ENCODE measurements around the gene IL17RA. TPM values are rescaled to one million over a fixed set of nuclear protein-coding genes. Genes with fewer than 3 reads are reported as not detected.

Gene IL17RA
- total RNA-seq, 1 experiment from 2014 or later = 7.1 TPM

DNA sequence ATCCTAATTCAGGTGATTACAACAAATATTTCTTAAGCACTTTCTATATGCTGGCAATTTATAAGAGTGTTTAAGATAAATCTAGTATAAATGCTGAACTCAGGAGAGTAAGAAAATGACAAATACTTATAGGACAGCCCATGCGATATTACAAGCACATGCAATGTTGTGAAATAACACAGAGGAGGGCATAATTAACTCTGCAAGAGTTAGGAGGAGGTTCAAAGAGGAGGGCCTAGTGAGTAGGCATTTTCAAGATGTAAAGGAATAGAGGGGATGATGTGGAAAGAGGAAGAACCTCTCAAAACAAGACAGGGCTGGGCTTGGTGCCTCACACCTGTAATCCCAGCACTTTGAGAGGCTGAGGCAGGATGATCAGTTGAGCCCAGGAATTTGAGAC, 37.1 kb upstream of the IL17RA start:
- Histone ChIP-seq H3K79me2 (ENCODE audit: low read length) (no peaks in the 10 kb centered on the region), H3K4me2 (ENCODE audit: low read depth, low read length, poor library complexity, severe bottlenecking) (no peak overlapping the region), H2AFZ (ENCODE audit: low read length) (no peak overlapping the region), H3K9me3 (ENCODE audit: low read length) (no peaks in the 10 kb centered on the region), H3K9ac (ENCODE audit: low read length) (no peak overlapping the region), H3K4me1 (ENCODE audit: low read length) (peaks cover 55% of the 10 kb centered on the region), H3K27ac (ENCODE audit: low read length) (no peak overlapping the region), H4K20me1 (ENCODE audit: insufficient read depth, low read depth, low read length) (no peaks in the 10 kb centered on the region), H3K27me3 (ENCODE audit: low read length) (no peaks in the 10 kb centered on the region), H3K36me3 (ENCODE audit: insufficient read depth, low read length) (no peaks in the 10 kb centered on the region), H3K9me2 (replicated peaks; ENCODE audit: insufficient read depth, low read length) (no peaks in the 10 kb centered on the region), H3K4me3 (ENCODE audit: low read length) (no peak overlapping the region)
- DNase-seq = no peak

DNA sequence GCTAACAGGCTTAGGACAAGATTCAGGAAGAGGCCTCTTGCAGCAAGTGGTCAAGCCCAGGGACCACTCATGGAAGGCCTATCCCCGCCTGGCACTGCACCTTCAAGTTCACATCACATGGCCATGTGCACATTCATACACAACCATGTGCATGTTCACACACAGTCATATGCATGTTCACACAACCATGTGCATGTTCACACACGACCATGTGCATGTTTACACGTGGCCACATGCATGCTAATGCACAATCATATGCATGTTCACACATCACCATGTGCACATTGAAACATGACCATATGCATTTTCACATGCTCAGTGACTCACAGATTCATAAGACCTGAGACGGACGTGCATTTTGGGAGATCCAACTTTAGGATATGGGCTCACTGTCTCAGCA, 28.7 kb upstream of the IL17RA start:
- Histone ChIP-seq H3K79me2 (ENCODE audit: low read length) (no peaks in the 10 kb centered on the region), H3K36me3 (ENCODE audit: insufficient read depth, low read length) (no peaks in the 10 kb centered on the region), H4K20me1 (ENCODE audit: insufficient read depth, low read depth, low read length) (no peaks in the 10 kb centered on the region), H3K9me3 (ENCODE audit: low read length) (no peaks in the 10 kb centered on the region), H3K27me3 (ENCODE audit: low read length) (no peaks in the 10 kb centered on the region), H3K4me1 (ENCODE audit: low read length) (peaks cover 11% of the 10 kb centered on the region), H3K4me3 (ENCODE audit: low read length) (no peak overlapping the region), H3K27ac (ENCODE audit: low read length) (no peak overlapping the region), H3K9ac (ENCODE audit: low read length) (no peak overlapping the region), H3K9me2 (replicated peaks; ENCODE audit: insufficient read depth, low read length) (no peaks in the 10 kb centered on the region), H3K4me2 (ENCODE audit: low read depth, low read length, poor library complexity, severe bottlenecking) (no peak overlapping the region), H2AFZ (ENCODE audit: low read length) (no peak overlapping the region)
- no peak for DNase-seq

DNA sequence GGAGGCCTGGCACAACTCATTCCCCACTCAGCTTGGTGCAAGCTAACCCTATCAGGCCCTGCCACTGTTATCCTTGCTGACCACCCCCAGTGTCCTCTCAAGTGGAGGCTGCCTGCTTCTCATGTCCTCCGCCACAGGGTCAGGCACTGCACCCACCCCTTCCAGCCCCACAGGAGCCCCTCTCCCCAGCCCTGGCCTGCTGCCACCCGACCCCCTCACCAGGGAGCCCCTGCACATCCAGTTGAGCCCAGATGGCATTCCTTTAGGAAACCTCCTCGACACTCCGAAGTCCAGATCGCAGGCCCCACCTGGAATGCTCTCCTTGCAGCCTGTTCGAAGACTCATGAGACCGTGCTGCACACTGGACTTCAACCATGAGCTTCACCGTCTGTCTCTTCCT, 28.0 kb upstream of the IL17RA start:
- no peaks in the 10 kb centered on the region for H3K9me2 ChIP-seq (replicated peaks; ENCODE audit: insufficient read depth, low read length)
- H3K4me1 ChIP-seq (ENCODE audit: low read length) = peaks cover 7% of the 10 kb centered on the region
- no peak overlapping the region for H3K27ac ChIP-seq (ENCODE audit: low read length)
- no peak overlapping the region for H3K9ac ChIP-seq (ENCODE audit: low read length)
- no peak for DNase-seq
- H3K27me3 ChIP-seq (ENCODE audit: low read length) = no peaks in the 10 kb centered on the region
- no peak overlapping the region for H3K4me2 ChIP-seq (ENCODE audit: low read depth, low read length, poor library complexity, severe bottlenecking)
- H3K9me3 ChIP-seq (ENCODE audit: low read length) = no peaks in the 10 kb centered on the region
- H3K36me3 ChIP-seq (ENCODE audit: insufficient read depth, low read length) = no peaks in the 10 kb centered on the region
- H3K4me3 ChIP-seq (ENCODE audit: low read length) = no peak overlapping the region
- no peaks in the 10 kb centered on the region for H4K20me1 ChIP-seq (ENCODE audit: insufficient read depth, low read depth, low read length)
- H2AFZ ChIP-seq (ENCODE audit: low read length) = no peak overlapping the region
- H3K79me2 ChIP-seq (ENCODE audit: low read length) = no peaks in the 10 kb centered on the region

DNA sequence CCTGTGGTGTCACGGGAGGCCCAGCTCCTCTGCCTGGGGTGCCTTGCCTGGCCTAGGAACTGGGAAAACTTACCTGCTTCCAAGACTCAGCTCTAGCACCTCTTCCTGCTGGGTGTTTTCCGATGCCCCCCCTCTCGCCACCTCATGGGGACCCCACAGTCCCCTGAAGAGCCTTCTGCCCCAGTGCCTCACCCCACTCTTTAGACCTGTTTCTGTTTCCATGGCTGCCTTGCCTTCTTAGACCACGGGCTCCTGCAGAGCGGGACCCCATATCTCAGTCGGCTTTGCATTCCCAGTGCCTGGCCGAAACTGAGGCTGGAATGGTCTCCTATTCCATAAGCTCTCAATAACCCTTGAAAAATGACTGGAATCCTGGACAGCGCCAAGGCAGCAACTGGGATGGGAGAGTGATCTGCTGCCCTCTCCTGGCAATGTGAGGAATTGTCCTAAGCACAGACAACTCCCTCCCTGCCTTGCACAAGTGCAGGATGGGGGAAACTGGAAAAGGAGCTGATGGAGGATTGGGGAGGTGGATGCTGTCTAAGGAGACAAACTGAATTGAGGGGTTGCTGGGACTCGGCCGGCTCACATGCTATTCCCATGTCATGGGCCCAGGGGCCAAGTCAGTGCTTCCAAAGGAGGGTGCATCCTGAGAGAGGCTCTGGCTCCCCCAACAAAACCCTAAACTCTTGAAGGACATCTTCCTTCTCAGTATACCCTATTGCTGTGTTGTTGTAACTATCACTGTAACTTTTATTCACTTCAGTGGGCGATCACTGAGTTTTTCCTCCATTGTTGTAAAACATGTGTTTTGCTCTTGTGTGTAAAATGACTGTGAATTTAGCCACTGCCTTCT, 26.6 kb upstream of the IL17RA start:
- no peaks in the 10 kb centered on the region; the same call in 1 of the 2 replicates for H3K4me1 ChIP-seq (ENCODE audit: low read length)
- H3K9me3 ChIP-seq (ENCODE audit: low read length) = no peaks in the 10 kb centered on the region
- H2AFZ ChIP-seq (ENCODE audit: low read length) = no peak overlapping the region
- no peaks in the 10 kb centered on the region for H3K27me3 ChIP-seq (ENCODE audit: low read length)
- H4K20me1 ChIP-seq (ENCODE audit: insufficient read depth, low read depth, low read length) = no peaks in the 10 kb centered on the region
- H3K4me2 ChIP-seq (ENCODE audit: low read depth, low read length, poor library complexity, severe bottlenecking) = no peak overlapping the region
- no peak overlapping the region for H3K4me3 ChIP-seq (ENCODE audit: low read length)
- H3K9ac ChIP-seq (ENCODE audit: low read length) = no peak overlapping the region
- DNase-seq = peak; percentile 75
- no peaks in the 10 kb centered on the region for H3K79me2 ChIP-seq (ENCODE audit: low read length)
- no peak overlapping the region for H3K27ac ChIP-seq (ENCODE audit: low read length)
- H3K36me3 ChIP-seq (ENCODE audit: insufficient read depth, low read length) = no peaks in the 10 kb centered on the region
- H3K9me2 ChIP-seq (replicated peaks; ENCODE audit: insufficient read depth, low read length) = no peaks in the 10 kb centered on the region

DNA sequence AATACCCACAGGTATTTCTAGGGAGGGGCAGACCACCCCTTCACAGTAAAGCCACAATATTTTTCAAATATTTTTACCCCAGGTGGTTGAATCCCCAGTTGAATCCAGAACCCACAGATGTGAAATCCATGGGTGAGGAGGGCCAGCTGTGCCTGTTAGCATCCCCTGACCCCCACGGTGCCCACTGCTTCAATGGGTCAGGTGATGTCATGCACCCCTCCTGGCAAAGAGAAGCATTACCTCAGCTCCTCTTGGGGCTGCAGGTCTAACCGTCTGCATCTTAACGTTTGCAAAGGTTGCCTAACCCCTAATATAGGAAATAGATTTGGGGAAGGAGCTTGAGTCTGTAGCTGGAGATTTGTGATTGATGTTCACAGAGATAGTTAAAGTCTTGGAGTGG, 24.7 kb upstream of the IL17RA start:
- Histone ChIP-seq H4K20me1 (ENCODE audit: insufficient read depth, low read depth, low read length) (no peaks in the 10 kb centered on the region), H3K79me2 (ENCODE audit: low read length) (no peaks in the 10 kb centered on the region), H3K9me2 (replicated peaks; ENCODE audit: insufficient read depth, low read length) (no peaks in the 10 kb centered on the region), H3K9me3 (ENCODE audit: low read length) (no peaks in the 10 kb centered on the region), H3K27ac (ENCODE audit: low read length) (no peak overlapping the region), H3K36me3 (ENCODE audit: insufficient read depth, low read length) (no peaks in the 10 kb centered on the region), H2AFZ (ENCODE audit: low read length) (no peak overlapping the region), H3K4me1 (ENCODE audit: low read length) (no peaks in the 10 kb centered on the region; the same call in 1 of the 2 replicates), H3K4me2 (ENCODE audit: low read depth, low read length, poor library complexity, severe bottlenecking) (no peak overlapping the region), H3K9ac (ENCODE audit: low read length) (no peak overlapping the region), H3K27me3 (ENCODE audit: low read length) (no peaks in the 10 kb centered on the region), H3K4me3 (ENCODE audit: low read length) (no peak overlapping the region)
- DNase-seq = no peak

DNA sequence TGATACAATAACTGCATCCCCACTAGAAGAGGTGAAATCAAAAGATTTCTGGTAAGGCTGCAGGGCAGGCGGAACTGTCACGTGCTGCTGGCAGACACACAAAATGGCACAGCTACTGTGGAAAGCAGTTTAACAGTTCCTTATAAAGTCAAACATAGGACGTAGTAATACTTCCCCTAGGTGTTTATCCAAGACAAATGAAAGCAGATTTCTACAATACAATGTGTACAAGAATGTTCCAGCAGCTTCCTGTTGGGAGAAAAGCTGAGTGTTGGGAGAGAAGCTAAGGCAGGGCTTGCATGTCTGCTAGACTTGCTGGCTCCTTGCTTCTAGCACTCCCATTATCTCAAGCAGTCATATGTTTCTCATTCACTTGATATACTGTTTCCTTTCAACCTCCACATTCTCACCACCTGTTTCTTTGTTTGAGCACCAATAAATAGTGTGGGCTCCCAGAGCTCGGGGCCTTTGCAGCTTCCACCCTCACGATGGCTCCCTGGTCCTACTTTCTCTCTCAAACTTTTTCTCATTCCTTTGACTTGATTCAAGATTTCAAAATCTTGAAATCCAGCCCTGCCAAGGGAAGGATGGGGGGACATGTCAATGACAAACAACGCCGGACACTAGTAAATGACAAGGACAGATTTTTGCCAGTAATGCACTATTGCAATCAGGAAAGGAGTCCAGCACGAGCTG, 21.2 kb upstream of the IL17RA start:
- Histone ChIP-seq H4K20me1 (ENCODE audit: insufficient read depth, low read depth, low read length) (no peaks in the 10 kb centered on the region), H3K9ac (ENCODE audit: low read length) (no peak overlapping the region), H3K4me3 (ENCODE audit: low read length) (no peak overlapping the region), H3K36me3 (ENCODE audit: insufficient read depth, low read length) (no peaks in the 10 kb centered on the region), H3K4me1 (ENCODE audit: low read length) (no peaks in the 10 kb centered on the region; the same call in 1 of the 2 replicates), H3K9me3 (ENCODE audit: low read length) (no peaks in the 10 kb centered on the region), H3K79me2 (ENCODE audit: low read length) (no peaks in the 10 kb centered on the region), H3K9me2 (replicated peaks; ENCODE audit: insufficient read depth, low read length) (no peaks in the 10 kb centered on the region), H3K27ac (ENCODE audit: low read length) (no peak overlapping the region), H3K4me2 (ENCODE audit: low read depth, low read length, poor library complexity, severe bottlenecking) (no peak overlapping the region), H3K27me3 (ENCODE audit: low read length) (no peaks in the 10 kb centered on the region), H2AFZ (ENCODE audit: low read length) (no peak overlapping the region)
- peak; percentile 62 for DNase-seq

DNA sequence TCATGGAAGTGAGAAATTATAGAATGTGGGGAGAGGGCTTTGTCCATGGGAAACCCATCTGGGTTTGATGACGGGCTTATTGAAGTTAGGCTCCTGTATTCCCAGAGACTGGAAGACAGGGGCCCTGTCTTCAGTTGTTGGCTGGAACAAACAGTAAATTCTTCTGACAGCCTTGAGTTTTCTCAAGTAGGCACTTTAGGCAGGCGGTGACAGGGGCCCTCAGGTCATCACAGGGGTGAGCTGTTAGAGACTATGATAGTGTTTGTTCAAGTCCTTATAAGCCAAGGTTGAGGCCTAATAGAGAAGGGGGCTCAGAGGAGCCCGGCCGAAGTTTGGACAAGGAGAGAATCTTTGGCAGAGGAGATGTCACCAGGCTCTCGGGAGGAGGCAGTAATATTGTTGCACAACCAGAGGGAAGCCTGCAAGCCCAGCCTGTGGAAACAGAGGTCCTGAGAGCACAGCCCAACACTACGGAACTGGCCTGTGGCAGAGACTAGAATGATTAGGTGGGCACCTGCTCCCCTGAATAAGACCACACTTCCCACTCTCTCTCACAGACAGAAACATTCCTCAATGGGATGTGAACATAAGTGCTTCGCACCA, 20.2 kb upstream of the IL17RA start:
- Histone ChIP-seq H4K20me1 (ENCODE audit: insufficient read depth, low read depth, low read length) (no peaks in the 10 kb centered on the region), H3K9me3 (ENCODE audit: low read length) (no peaks in the 10 kb centered on the region), H3K9ac (ENCODE audit: low read length) (no peak overlapping the region), H3K4me2 (ENCODE audit: low read depth, low read length, poor library complexity, severe bottlenecking) (no peak overlapping the region), H3K4me1 (ENCODE audit: low read length) (no peaks in the 10 kb centered on the region; the same call in 1 of the 2 replicates), H3K36me3 (ENCODE audit: insufficient read depth, low read length) (no peaks in the 10 kb centered on the region), H3K27me3 (ENCODE audit: low read length) (no peaks in the 10 kb centered on the region), H2AFZ (ENCODE audit: low read length) (no peak overlapping the region), H3K4me3 (ENCODE audit: low read length) (no peak overlapping the region), H3K79me2 (ENCODE audit: low read length) (no peaks in the 10 kb centered on the region), H3K27ac (ENCODE audit: low read length) (no peak overlapping the region), H3K9me2 (replicated peaks; ENCODE audit: insufficient read depth, low read length) (no peaks in the 10 kb centered on the region)
- no peak for DNase-seq

DNA sequence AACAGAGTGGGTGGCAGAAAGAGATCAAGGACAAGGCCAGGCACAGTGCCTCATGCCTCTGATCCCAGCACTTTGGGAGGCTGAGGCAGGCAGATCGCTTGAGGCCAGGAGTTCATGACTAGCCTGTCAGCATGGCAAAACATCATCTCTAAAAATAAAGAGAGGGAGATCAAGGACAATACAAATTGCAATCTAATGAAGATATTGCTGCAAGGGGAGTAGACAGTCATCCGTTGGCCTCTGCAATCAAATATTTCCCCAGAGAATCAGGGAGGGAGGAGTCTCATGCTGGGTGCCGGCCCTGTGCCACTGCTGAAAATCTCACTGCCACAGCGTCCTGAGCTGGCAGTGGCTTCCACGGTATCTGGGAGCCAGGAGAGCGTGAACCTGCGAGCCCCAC, 19.4 kb upstream of the IL17RA start:
- no peaks in the 10 kb centered on the region for H4K20me1 ChIP-seq (ENCODE audit: insufficient read depth, low read depth, low read length)
- no peak overlapping the region for H3K9ac ChIP-seq (ENCODE audit: low read length)
- no peaks in the 10 kb centered on the region for H3K79me2 ChIP-seq (ENCODE audit: low read length)
- H3K4me3 ChIP-seq (ENCODE audit: low read length) = no peak overlapping the region
- H3K9me3 ChIP-seq (ENCODE audit: low read length) = no peaks in the 10 kb centered on the region
- no peaks in the 10 kb centered on the region; the same call in 1 of the 2 replicates for H3K4me1 ChIP-seq (ENCODE audit: low read length)
- H3K4me2 ChIP-seq (ENCODE audit: low read depth, low read length, poor library complexity, severe bottlenecking) = no peak overlapping the region
- no peaks in the 10 kb centered on the region for H3K36me3 ChIP-seq (ENCODE audit: insufficient read depth, low read length)
- no peak for DNase-seq
- H2AFZ ChIP-seq (ENCODE audit: low read length) = no peak overlapping the region
- H3K27me3 ChIP-seq (ENCODE audit: low read length) = no peaks in the 10 kb centered on the region
- H3K27ac ChIP-seq (ENCODE audit: low read length) = no peak overlapping the region
- no peaks in the 10 kb centered on the region for H3K9me2 ChIP-seq (replicated peaks; ENCODE audit: insufficient read depth, low read length)

All from Karpas-422 (cell line).